Omental fat pad (tissue), 4 donors: Measurements from ENCODE around the gene KCNIP1. TPM values are rescaled to one million over a fixed set of nuclear protein-coding genes. Genes with fewer than 3 reads are reported as not detected.

Experiments used
- ATAC-seq: fragments of 150-250 bp; one replicate; pipeline ENCODE4 v1.9.1; 2016; ENCODE audit warnings: mild to moderate bottlenecking, moderate library complexity; ENCODE audit not compliant: low FRiP score
- DNase-seq: peaks from one replicate; pipeline ENCODE4 v3.0.0-alpha.2; 2019; ENCODE audit warnings: low spot score
- total RNA-seq, 4 donors: library from RNA; depleted of rRNA; stranded (reverse); fragments of >200 nt; gene quantifications; one replicate each; pipeline ENCODE4 v1.1.0, GENCODE V29; 2016
- TF ChIP-seq, protein P1 (sequence below), 3 donors: fragments of 450-650 bp; IDR thresholded peaks; one replicate each; pipeline ENCODE4 v1.5.1; 2016 to 2017; ENCODE audit warnings: antibody characterized with exemption in 3 of 3, mild to moderate bottlenecking in 3 of 3, moderate library complexity in 2 of 3

The KCNIP1 gene
- total RNA-seq, 4 donors from 2014 or later = 0.25 TPM; not detected in 3

DNA sequence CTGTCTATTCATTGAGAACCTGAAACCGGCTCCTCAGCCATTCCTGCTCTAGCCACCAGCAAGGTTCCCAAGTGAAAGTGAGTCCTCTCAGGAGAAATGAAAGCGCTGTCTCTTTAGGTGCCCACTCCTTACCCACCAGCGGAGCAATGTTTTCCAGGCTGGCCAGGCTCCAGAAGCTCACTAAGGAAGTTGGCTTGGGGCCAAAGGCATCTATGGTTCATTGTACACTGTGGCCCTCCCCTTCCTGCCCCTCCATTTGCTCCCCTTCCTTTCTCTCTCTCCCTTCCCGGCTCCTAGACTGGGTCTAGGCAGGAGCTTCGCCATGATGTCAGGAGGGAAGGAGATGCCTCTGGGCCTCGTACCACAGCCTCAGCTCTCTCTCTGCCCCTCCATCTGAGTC lies 278.6 kb downstream of the KCNIP1 start:
- TF ChIP-seq, protein P1, sequence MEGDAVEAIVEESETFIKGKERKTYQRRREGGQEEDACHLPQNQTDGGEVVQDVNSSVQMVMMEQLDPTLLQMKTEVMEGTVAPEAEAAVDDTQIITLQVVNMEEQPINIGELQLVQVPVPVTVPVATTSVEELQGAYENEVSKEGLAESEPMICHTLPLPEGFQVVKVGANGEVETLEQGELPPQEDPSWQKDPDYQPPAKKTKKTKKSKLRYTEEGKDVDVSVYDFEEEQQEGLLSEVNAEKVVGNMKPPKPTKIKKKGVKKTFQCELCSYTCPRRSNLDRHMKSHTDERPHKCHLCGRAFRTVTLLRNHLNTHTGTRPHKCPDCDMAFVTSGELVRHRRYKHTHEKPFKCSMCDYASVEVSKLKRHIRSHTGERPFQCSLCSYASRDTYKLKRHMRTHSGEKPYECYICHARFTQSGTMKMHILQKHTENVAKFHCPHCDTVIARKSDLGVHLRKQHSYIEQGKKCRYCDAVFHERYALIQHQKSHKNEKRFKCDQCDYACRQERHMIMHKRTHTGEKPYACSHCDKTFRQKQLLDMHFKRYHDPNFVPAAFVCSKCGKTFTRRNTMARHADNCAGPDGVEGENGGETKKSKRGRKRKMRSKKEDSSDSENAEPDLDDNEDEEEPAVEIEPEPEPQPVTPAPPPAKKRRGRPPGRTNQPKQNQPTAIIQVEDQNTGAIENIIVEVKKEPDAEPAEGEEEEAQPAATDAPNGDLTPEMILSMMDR (IDR thresholded peaks at IDR 0.05) = no peak
- DNase-seq = no peak
- no peak for ATAC-seq

DNA sequence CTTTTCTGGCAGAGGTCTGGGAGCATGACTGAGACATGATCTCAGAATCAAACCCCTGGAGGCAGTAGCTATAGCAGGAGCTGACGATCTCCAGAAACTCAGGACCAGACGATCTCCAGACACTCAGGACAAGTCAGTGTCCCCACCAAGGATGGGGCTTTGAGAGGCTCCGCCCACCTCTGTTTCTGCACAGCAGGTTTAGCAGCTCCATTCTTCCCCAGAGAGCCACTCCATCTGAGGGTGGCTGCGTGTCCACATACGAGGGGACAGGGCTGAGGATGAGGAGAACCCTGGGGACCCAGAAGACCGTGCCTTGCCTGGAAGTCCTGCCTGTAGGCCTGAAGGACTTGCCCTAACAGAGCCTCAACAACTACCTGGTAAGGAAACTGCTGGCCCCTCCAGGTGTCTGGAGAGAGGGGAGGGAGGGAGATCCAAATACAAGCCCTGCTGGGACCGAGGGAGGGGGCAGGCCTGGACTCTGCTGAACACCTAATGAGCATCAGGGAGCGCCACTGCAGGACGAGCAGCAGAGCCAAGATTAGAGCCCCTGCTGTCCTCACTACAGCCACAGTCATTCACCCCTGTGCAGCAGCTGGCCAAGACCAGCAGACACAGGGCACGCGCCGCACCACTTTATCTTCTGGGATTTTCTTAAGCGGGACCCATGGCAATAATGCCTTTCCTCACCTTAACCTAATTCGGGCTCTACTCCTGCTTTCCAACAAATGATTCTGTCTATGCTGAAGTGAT lies 279.9 kb downstream of the KCNIP1 start, which contains the start of gene GABRP:
GABRP (plus strand) TSS at position 228 of the 750 bp plus-strand sequence. CDS start 4,891 bp downstream, outside the sequence.
- no peak for DNase-seq
- TF ChIP-seq, protein P1 (IDR thresholded peaks at IDR 0.05) = no peak
- ATAC-seq = no peak

DNA sequence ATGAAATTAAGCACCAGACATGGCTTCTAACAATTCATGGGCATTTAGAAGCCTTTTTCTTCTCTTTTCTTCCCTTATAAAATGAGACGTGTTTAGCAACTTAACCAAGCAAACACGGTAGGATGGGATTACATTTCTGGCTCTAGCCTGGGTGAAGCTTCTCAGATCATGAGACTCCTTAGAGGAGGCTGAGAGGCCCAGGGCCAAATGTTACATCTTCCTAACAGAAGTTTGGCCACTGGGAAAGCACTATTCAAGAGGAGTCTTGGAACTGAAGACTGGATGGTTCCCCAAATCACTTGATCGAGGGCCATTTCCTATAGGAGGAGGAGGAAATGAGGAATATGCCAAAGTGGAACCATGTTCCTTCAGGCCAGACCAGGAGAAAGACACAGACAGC lies 281.6 kb downstream of the KCNIP1 start:
- DNase-seq (no peak), ATAC-seq (no peak)
- TF ChIP-seq, protein P1 (IDR thresholded peaks at IDR 0.05) = no peak

Other genes starting within 250 kb of the KCNIP1 start
- 10 to 100 TPM; 33.5 to 81.2 (median 59.1) TPM for gene LCP2, start 206.2 kb upstream of the KCNIP1 start, total RNA-seq
- gene KCNMB1, start 114.7 kb upstream of the KCNIP1 start, total RNA-seq = 1 to 10 TPM in 1 of 4 donors, under 1 TPM in 3; 0.19 to 1.9 (median 0.46) TPM